ENCODE results near the gene RECQL. TPM values are rescaled to one million over a fixed set of nuclear protein-coding genes. Genes with fewer than 3 reads are reported as not detected.

Gene RECQL
- total RNA-seq, 2 donors from 2014 or later, result 17.8 to 20.0 TPM

DNA sequence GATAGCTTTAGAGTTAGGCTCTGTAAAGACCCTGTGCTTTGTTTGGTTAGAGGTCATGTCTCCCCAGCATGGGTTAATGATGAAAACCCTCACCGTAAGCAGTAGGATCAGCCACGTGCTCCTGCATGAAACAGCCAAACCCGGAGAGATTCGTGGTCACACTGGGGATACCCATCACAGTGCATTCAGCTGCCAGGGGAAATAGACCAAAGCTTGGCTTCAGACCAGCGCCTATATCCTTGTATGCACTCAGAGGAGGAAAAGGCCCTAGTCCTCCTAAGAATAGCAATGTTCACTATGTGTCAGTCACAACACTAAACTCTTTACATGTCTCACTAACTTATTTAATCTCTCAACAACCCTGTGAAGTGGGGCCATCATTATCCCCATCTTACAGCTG, 41.0 kb upstream of the RECQL start:
- TF ChIP-seq, protein P1, sequence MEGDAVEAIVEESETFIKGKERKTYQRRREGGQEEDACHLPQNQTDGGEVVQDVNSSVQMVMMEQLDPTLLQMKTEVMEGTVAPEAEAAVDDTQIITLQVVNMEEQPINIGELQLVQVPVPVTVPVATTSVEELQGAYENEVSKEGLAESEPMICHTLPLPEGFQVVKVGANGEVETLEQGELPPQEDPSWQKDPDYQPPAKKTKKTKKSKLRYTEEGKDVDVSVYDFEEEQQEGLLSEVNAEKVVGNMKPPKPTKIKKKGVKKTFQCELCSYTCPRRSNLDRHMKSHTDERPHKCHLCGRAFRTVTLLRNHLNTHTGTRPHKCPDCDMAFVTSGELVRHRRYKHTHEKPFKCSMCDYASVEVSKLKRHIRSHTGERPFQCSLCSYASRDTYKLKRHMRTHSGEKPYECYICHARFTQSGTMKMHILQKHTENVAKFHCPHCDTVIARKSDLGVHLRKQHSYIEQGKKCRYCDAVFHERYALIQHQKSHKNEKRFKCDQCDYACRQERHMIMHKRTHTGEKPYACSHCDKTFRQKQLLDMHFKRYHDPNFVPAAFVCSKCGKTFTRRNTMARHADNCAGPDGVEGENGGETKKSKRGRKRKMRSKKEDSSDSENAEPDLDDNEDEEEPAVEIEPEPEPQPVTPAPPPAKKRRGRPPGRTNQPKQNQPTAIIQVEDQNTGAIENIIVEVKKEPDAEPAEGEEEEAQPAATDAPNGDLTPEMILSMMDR (IDR thresholded peaks at IDR 0.05), result no peak
- DNase-seq (ENCODE audit: low spot score), result no peak
- H3K27ac ChIP-seq, result no peak overlapping the region

GRCh38 chr12:21541773-21542172, 40.3 kb upstream of the RECQL start:
- DNase-seq (ENCODE audit: low spot score), result no peak
- no peaks in the 10 kb centered on the region for H3K9me3 ChIP-seq
- H3K4me1 ChIP-seq, result no peaks in the 10 kb centered on the region
- H3K27ac ChIP-seq, result no peak overlapping the region
- TF ChIP-seq, protein P1 (IDR thresholded peaks at IDR 0.05), result no peak
- H3K4me3 ChIP-seq, result no peak overlapping the region
- H3K27me3 ChIP-seq, result no peaks in the 10 kb centered on the region
- no peaks in the 10 kb centered on the region for H3K36me3 ChIP-seq

More for the DNA sequence above, 41.0 kb upstream of the RECQL start:
- H3K36me3 ChIP-seq, result no peaks in the 10 kb centered on the region
- H3K4me1 ChIP-seq, result no peaks in the 10 kb centered on the region
- H3K4me3 ChIP-seq, result no peak overlapping the region
- no peaks in the 10 kb centered on the region for H3K27me3 ChIP-seq
- H3K9me3 ChIP-seq, result no peaks in the 10 kb centered on the region

DNA sequence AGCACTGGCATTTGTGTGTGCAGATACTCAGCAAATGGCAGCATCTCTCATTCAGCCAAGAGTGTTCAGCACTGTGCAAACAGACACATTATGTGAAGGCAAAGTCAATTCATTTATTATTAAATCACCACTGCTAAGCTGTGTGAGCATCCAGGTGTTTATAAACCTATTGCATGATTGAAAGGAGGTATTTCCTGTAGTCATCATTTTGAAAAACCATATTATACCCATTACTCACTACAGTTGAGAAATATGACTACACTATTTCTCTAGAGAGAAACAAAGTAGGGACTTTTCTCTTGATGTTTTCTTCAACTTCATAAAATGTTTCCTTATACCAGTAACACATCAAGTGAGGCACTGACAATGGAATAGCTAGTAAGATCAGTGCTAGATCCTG, 38.4 kb upstream of the RECQL start:
- H3K4me3 ChIP-seq, result no peak overlapping the region
- TF ChIP-seq, protein P1 (IDR thresholded peaks at IDR 0.05), result no peak
- no peak for DNase-seq (ENCODE audit: low spot score)
- no peak overlapping the region for H3K27ac ChIP-seq
- H3K36me3 ChIP-seq, result no peaks in the 10 kb centered on the region
- no peaks in the 10 kb centered on the region for H3K4me1 ChIP-seq
- H3K9me3 ChIP-seq, result no peaks in the 10 kb centered on the region
- no peaks in the 10 kb centered on the region for H3K27me3 ChIP-seq

- Histone ChIP-seq H3K27ac (no peak overlapping the region), H3K4me3 (no peak overlapping the region), H3K27me3 (no peaks in the 10 kb centered on the region), H3K9me3 (no peaks in the 10 kb centered on the region), H3K4me1 (no peaks in the 10 kb centered on the region), H3K36me3 (no peaks in the 10 kb centered on the region)
- DNase-seq (ENCODE audit: low spot score), result no peak
- TF ChIP-seq, protein P1 (IDR thresholded peaks at IDR 0.05), result no peak
Measured at GRCh38 chr12:21538061-21538653, 36.7 kb upstream of the RECQL start.

DNA sequence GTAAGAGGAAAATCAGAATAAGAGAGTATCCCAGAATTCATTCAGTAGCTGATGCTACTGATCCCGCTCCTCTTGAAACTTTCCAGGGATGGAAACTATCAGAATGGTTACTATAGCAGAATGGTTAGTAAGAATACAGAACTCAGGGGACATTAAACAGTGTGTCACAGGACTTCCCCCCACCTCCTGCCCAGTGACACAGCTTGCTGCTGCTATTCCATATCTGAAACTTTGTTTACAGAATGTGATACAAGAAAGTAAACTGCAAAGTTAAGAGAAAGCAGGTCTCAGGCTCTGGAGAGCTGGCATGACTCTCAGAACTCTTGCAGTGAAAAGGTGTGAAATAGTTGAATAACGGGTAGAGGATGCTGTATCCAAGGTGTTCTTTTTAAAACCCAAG, 28.0 kb upstream of the RECQL start:
- H3K27ac ChIP-seq, result peak overlapping the region in 1 of 2 donors; percentile 57
- TF ChIP-seq, protein P1 (IDR thresholded peaks at IDR 0.05), result no peak

DNA sequence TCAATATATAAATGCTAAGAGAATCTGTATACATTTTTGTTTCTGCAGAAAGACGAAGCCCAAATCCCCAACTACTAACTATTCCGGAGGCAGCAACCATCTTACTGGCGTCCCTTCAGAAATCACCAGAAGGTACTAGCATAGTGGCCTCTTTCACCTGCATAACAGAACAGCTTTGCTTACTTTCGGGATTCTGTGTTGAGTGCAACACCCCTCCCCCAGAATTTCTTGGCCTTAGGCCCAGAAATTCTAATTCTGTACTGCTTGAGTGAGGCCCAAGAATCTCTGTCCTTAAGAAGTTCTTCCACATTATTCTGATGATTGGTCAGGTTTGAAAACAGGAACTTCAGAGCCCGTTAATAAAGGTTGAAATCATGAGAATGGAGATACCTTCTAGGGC, 27.5 kb upstream of the RECQL start:
- Histone ChIP-seq H3K27me3 (no peaks in the 10 kb centered on the region), H3K4me3 (no peak overlapping the region), H3K9me3 (no peaks in the 10 kb centered on the region), H3K4me1 (peaks cover 0 to 25% of the 10 kb centered on the region in 2 donors), H3K27ac (peak overlapping the region in 1 of 2 donors; percentile 57), H3K36me3 (no peaks in the 10 kb centered on the region)
- no peak for DNase-seq (ENCODE audit: low spot score)
- TF ChIP-seq, protein P1 (IDR thresholded peaks at IDR 0.05), result no peak

More for the DNA sequence above, 28.0 kb upstream of the RECQL start:
- H3K27me3 ChIP-seq, result no peaks in the 10 kb centered on the region
- H3K36me3 ChIP-seq, result no peaks in the 10 kb centered on the region
- no peak overlapping the region for H3K4me3 ChIP-seq
- peaks cover 0 to 25% of the 10 kb centered on the region in 2 donors for H3K4me1 ChIP-seq
- no peak for DNase-seq (ENCODE audit: low spot score)
- no peaks in the 10 kb centered on the region for H3K9me3 ChIP-seq
